ENCODE measurements around the gene PTPN5.
"Not testable (repeated sequence)": the region's sequence is repeated elsewhere in the genome, so short reads cannot be mapped to it uniquely, and the experiment has no call there.

PTPN5 gene

GRCh38 chr11:18791207-18791968 lies at the start of gene PTPN5:
Gene PTPN5, minus strand, starts transcription at chr11:18791798. Its CDS starts 19,840 bp downstream, at chr11:18771958.
- no peak for DNase-seq

GRCh38 chr11:18836417-18836816 lies 44.8 kb upstream of the PTPN5 start:
- DNase-seq: no peak

- DNase-seq: no peak
Observed at GRCh38 chr11:18834754-18835466, 43.3 kb upstream of the PTPN5 start.

GRCh38 chr11:18820160-18820559 lies 28.6 kb upstream of the PTPN5 start:
- not testable (repeated sequence) for DNase-seq

- DNase-seq: no peak
Observed at GRCh38 chr11:18804199-18804999, 12.8 kb upstream of the PTPN5 start.

GRCh38 chr11:18802381-18803257 lies 11.0 kb upstream of the PTPN5 start:
- no peak for DNase-seq

GRCh38 chr11:18798799-18799469 lies 7.3 kb upstream of the PTPN5 start:
- DNase-seq: no peak

GRCh38 chr11:18794956-18795355 lies 3.4 kb upstream of the PTPN5 start:
- no peak for DNase-seq

GRCh38 chr11:18792827-18793226 lies 1.2 kb upstream of the PTPN5 start:
- no peak for DNase-seq

GRCh38 chr11:18791969-18792628 lies 501 bp upstream of the PTPN5 start:
- no peak for DNase-seq

- DNase-seq: no peak
Observed at GRCh38 chr11:18790883-18791206, 753 bp downstream of the PTPN5 start.

GRCh38 chr11:18789942-18790341 lies 1.7 kb downstream of the PTPN5 start:
- no peak for DNase-seq

- no peak for DNase-seq
Observed at GRCh38 chr11:18785411-18785810, 6.2 kb downstream of the PTPN5 start.

- no peak for DNase-seq
Observed at GRCh38 chr11:18780896-18781295, 10.7 kb downstream of the PTPN5 start.

- no peak for DNase-seq
Observed at GRCh38 chr11:18780329-18780728, 11.3 kb downstream of the PTPN5 start.

GRCh38 chr11:18778468-18778867 lies 13.1 kb downstream of the PTPN5 start:
- DNase-seq: no peak

GRCh38 chr11:18776324-18776723 lies 15.3 kb downstream of the PTPN5 start:
- no peak for DNase-seq

- no peak for DNase-seq
Observed at GRCh38 chr11:18775492-18776292, 15.9 kb downstream of the PTPN5 start.

- DNase-seq: no peak
Observed at GRCh38 chr11:18774801-18775200, 16.8 kb downstream of the PTPN5 start.

- DNase-seq: no peak
Observed at GRCh38 chr11:18773681-18774080, 17.9 kb downstream of the PTPN5 start.

GRCh38 chr11:18773104-18773503 lies 18.5 kb downstream of the PTPN5 start:
- DNase-seq: no peak
